ENCODE measurements around the gene SERINC5. TPM values are rescaled to one million over a fixed set of nuclear protein-coding genes. Genes with fewer than 3 reads are reported as not detected.

Gene SERINC5
- polyA plus RNA-seq, 1 of the 3 experiments (the other 2 are of a cell fraction): 4.5 TPM

DNA sequence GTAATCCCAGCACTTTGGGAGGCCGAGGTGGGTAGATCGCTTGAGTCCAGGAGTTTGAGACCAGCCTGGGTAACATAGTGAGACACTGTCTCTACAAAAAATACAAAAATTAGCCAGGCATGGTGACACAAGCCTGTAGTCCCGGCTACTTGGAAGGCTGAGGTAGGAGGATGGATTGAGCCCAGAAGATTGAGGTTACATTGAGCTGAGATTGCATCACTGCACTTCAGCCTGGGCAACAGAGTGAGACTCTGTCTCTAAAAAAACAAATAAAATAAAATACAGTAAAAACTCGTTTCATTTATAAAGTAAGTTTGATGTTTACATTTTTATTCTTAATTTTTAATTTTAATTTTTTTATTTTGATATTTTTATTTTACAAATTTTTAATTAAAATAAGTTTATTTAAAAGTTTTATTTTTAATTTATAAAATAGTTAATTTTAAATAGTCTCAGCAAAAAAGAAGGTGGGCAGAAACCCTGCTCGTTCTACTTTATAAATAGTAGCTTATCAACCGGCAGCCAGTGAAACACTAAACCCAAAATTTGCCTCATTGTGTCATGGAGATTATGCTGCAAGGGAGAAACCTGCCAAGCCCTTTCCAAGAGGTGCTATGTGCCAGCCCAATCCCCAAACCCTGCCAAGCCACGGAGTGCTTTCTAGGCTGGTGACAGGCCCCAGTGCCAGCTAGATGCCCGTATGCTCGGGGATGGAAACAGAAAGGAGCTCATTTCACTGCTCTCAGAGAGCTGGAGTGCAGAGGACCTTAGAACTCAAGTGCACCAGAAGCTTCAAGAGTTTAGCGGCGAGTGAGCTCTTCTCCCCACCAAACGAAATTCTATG, 38.9 kb downstream of the SERINC5 start:
- no peaks in the 10 kb centered on the region for H4K20me1 ChIP-seq (ENCODE audit: insufficient read depth)
- H3F3A ChIP-seq (replicated peaks; ENCODE audit: insufficient read depth): no peaks in the 10 kb centered on the region
- CTCF ChIA-PET: interaction anchor here (0.6 to 1.0 kb wide), 2 partner anchors 12 to 297 kb away, joined by 3 to 4 read pairs; no protein-coding TSS in a partner anchor
- H3K36me3 ChIP-seq (replicated peaks in 1 of 2; ENCODE audit: control insufficient read depth in 1 of 2, insufficient read depth in 2 of 2, low read length in 1 of 2): no peaks in the 10 kb centered on the region
- H3K27me3 ChIP-seq (ENCODE audit: insufficient read depth): no peaks in the 10 kb centered on the region
- no peak overlapping the region for H3K4me3 ChIP-seq (ENCODE audit: low read depth in 2 of 2, low read length in 1 of 2)
- POLR2A ChIA-PET: interaction anchor here (1.3 kb wide), 1 partner anchor 12 kb away, joined by 6 read pairs; no protein-coding TSS in a partner anchor
- no peaks in the 10 kb centered on the region for H3K9me2 ChIP-seq
- no peak overlapping the region for H3K9ac ChIP-seq
- no peak overlapping the region for H3K4me2 ChIP-seq
- no peaks in the 10 kb centered on the region for H3K9me3 ChIP-seq
- no peak for DNase-seq
- no peak overlapping the region for H2AFZ ChIP-seq (ENCODE audit: low read depth)
- no peak overlapping the region for H3K27ac ChIP-seq (ENCODE audit: low read depth in 2 of 2, low read length in 1 of 2)
- peaks cover 0 to 4% of the 10 kb centered on the region in 2 experiments; a peak in 1 of 4 replicates for H3K4me1 ChIP-seq (ENCODE audit: control insufficient read depth in 1 of 2, insufficient read depth in 2 of 2, low read depth in 1 of 2, low read length in 1 of 2)
- no peak for TF ChIP-seq YY1 (IDR thresholded peaks at IDR 0.05; ENCODE audit: low read depth)
- TF ChIP-seq RFX5 (IDR thresholded peaks at IDR 0.05; ENCODE audit: low read length): no peak
- TF ChIP-seq GABPA (IDR thresholded peaks at IDR 0.05; ENCODE audit: low read depth): no peak
- no peak for TF ChIP-seq RAD21 (IDR thresholded peaks at IDR 0.05; ENCODE audit: low read length)
- no peak for TF ChIP-seq POLR2AphosphoS5 (IDR thresholded peaks at IDR 0.05; ENCODE audit: low read depth, low read length)
- no peak for TF ChIP-seq SMC3 (IDR thresholded peaks at IDR 0.05; ENCODE audit: low read depth, low read length)
- TF ChIP-seq, protein P1, sequence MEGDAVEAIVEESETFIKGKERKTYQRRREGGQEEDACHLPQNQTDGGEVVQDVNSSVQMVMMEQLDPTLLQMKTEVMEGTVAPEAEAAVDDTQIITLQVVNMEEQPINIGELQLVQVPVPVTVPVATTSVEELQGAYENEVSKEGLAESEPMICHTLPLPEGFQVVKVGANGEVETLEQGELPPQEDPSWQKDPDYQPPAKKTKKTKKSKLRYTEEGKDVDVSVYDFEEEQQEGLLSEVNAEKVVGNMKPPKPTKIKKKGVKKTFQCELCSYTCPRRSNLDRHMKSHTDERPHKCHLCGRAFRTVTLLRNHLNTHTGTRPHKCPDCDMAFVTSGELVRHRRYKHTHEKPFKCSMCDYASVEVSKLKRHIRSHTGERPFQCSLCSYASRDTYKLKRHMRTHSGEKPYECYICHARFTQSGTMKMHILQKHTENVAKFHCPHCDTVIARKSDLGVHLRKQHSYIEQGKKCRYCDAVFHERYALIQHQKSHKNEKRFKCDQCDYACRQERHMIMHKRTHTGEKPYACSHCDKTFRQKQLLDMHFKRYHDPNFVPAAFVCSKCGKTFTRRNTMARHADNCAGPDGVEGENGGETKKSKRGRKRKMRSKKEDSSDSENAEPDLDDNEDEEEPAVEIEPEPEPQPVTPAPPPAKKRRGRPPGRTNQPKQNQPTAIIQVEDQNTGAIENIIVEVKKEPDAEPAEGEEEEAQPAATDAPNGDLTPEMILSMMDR (IDR thresholded peaks at IDR 0.05): no peak
- TF ChIP-seq, protein P2, sequence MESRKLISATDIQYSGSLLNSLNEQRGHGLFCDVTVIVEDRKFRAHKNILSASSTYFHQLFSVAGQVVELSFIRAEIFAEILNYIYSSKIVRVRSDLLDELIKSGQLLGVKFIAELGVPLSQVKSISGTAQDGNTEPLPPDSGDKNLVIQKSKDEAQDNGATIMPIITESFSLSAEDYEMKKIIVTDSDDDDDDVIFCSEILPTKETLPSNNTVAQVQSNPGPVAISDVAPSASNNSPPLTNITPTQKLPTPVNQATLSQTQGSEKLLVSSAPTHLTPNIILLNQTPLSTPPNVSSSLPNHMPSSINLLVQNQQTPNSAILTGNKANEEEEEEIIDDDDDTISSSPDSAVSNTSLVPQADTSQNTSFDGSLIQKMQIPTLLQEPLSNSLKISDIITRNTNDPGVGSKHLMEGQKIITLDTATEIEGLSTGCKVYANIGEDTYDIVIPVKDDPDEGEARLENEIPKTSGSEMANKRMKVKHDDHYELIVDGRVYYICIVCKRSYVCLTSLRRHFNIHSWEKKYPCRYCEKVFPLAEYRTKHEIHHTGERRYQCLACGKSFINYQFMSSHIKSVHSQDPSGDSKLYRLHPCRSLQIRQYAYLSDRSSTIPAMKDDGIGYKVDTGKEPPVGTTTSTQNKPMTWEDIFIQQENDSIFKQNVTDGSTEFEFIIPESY (IDR thresholded peaks at IDR 0.05; ENCODE audit: borderline replicate concordance, low read depth): no peak
- TF ChIP-seq ELF1 (IDR thresholded peaks at IDR 0.05): no peak
- no peak for TF ChIP-seq EP300 (IDR thresholded peaks at IDR 0.05; ENCODE audit: borderline replicate concordance in 1 of 2, low read depth in 1 of 2, low read length in 1 of 2)
- TF ChIP-seq GATA2 (CRISPR knock-in tag; IDR thresholded peaks at IDR 0.05): no peak
- TF ChIP-seq, protein P3, sequence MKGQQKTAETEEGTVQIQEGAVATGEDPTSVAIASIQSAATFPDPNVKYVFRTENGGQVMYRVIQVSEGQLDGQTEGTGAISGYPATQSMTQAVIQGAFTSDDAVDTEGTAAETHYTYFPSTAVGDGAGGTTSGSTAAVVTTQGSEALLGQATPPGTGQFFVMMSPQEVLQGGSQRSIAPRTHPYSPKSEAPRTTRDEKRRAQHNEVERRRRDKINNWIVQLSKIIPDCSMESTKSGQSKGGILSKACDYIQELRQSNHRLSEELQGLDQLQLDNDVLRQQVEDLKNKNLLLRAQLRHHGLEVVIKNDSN (IDR thresholded peaks at IDR 0.05; ENCODE audit: borderline replicate concordance, low read depth): no peak
- TF ChIP-seq TCF12 (IDR thresholded peaks at IDR 0.05): no peak
- TF ChIP-seq RXRA (IDR thresholded peaks at IDR 0.05; ENCODE audit: borderline replicate concordance, low read depth): no peak
- TF ChIP-seq, protein P4, sequence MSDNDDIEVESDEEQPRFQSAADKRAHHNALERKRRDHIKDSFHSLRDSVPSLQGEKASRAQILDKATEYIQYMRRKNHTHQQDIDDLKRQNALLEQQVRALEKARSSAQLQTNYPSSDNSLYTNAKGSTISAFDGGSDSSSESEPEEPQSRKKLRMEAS (IDR thresholded peaks at IDR 0.05; ENCODE audit: low read depth): no peak
- no peak for TF ChIP-seq NFIC (IDR thresholded peaks at IDR 0.05; ENCODE audit: borderline replicate concordance)
- TF ChIP-seq FOXJ3 (CRISPR knock-in tag; IDR thresholded peaks at IDR 0.05): no peak
- TF ChIP-seq, protein P5, sequence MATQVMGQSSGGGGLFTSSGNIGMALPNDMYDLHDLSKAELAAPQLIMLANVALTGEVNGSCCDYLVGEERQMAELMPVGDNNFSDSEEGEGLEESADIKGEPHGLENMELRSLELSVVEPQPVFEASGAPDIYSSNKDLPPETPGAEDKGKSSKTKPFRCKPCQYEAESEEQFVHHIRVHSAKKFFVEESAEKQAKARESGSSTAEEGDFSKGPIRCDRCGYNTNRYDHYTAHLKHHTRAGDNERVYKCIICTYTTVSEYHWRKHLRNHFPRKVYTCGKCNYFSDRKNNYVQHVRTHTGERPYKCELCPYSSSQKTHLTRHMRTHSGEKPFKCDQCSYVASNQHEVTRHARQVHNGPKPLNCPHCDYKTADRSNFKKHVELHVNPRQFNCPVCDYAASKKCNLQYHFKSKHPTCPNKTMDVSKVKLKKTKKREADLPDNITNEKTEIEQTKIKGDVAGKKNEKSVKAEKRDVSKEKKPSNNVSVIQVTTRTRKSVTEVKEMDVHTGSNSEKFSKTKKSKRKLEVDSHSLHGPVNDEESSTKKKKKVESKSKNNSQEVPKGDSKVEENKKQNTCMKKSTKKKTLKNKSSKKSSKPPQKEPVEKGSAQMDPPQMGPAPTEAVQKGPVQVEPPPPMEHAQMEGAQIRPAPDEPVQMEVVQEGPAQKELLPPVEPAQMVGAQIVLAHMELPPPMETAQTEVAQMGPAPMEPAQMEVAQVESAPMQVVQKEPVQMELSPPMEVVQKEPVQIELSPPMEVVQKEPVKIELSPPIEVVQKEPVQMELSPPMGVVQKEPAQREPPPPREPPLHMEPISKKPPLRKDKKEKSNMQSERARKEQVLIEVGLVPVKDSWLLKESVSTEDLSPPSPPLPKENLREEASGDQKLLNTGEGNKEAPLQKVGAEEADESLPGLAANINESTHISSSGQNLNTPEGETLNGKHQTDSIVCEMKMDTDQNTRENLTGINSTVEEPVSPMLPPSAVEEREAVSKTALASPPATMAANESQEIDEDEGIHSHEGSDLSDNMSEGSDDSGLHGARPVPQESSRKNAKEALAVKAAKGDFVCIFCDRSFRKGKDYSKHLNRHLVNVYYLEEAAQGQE (IDR thresholded peaks at IDR 0.05; ENCODE audit: low read depth, low read length): no peak
- no peak for TF ChIP-seq MXI1 (IDR thresholded peaks at IDR 0.05; ENCODE audit: low read depth, low read length)
- peaks cover 3% of the 10 kb centered on the region; the same call in 1 of the 2 replicates for H3K79me2 ChIP-seq (ENCODE audit: insufficient read depth)
- WGBS (ENCODE audit: low lambda C conversion rate): 89% methylated on average over 12 of the region's 12 CpGs
